Cardiac muscle cell (in vitro differentiated cells and primary cell): ENCODE data around the gene FADS2. TPM values are rescaled to one million over a fixed set of nuclear protein-coding genes. Genes with fewer than 3 reads are reported as not detected.
A peak's percentile ranks its signal among the peaks of the same experiment; 100 is the strongest.

Experiments
- DNase-seq, 2 donors: peaks; one replicate each; pipeline versions ENCODE4 v3.0.0 to v3.0.0-alpha.2; 2010 to 2017; ENCODE audit warnings: low read depth in 1 of 2, low spot score in 1 of 2
- H3K27ac ChIP-seq: fragments of 200-600 bp; sonication (generic); 2 replicates; pipeline ENCODE4 v1.5.1; 2016
- H3K27me3 ChIP-seq: fragments of 200-600 bp; sonication (generic); 2 replicates; pipeline ENCODE4 v1.6.0; 2016; ENCODE audit warnings: control low read depth
- H3K36me3 ChIP-seq: fragments of 200-600 bp; sonication (generic); 2 replicates; pipeline ENCODE4 v1.5.1; 2016; ENCODE audit warnings: control low read depth
- H3K4me1 ChIP-seq: fragments of 200-600 bp; sonication (generic); 2 replicates; pipeline ENCODE4 v1.8.1; 2017; ENCODE audit warnings: low read depth, mild to moderate bottlenecking, mixed run types
- H3K4me3 ChIP-seq: fragments of 200-600 bp; sonication (generic); 2 replicates; pipeline ENCODE4 v1.5.1; 2016; ENCODE audit warnings: mild to moderate bottlenecking
- H3K9me3 ChIP-seq: fragments of 200-600 bp; sonication (generic); 2 replicates; pipeline ENCODE4 v1.5.1; 2017; ENCODE audit warnings: low read depth, mild to moderate bottlenecking, control low read depth
- CTCF ChIP-seq: IDR thresholded peaks from 2 replicates; pipeline ENCODE4 v1.5.1; 2012; ENCODE audit warnings: low read depth, mild to moderate bottlenecking, low read length
- polyA plus RNA-seq: library from polyadenylated mRNA; unstranded; fragments of >200 nt; fragmentation: Nextera tagmentation; extraction: Ambion mirVana; gene quantifications from 2 replicates; pipeline ENCODE4 v1.2.1, GENCODE V29; 2016
- total RNA-seq: library from RNA; depleted of rRNA; stranded (reverse); fragments of >200 nt; gene quantifications from 2 replicates; pipeline ENCODE4 v1.2.3, GENCODE V29; 2016

Gene FADS2
- total and polyA plus RNA-seq, 2 experiments from 2014 or later = 103 to 262 TPM

- H3K4me1 ChIP-seq = peaks cover 11% of the 10 kb centered on the region
- no peaks in the 10 kb centered on the region for H3K27me3 ChIP-seq
- no peak overlapping the region for H3K27ac ChIP-seq
- peak overlapping the region; percentile 76 for H3K4me3 ChIP-seq
- H3K9me3 ChIP-seq = no peaks in the 10 kb centered on the region
- no peak for TF ChIP-seq CTCF
- H3K36me3 ChIP-seq = peaks cover 12% of the 10 kb centered on the region
- no peak for DNase-seq
Observed at GRCh38 chr11:61793829-61794204, 34.3 kb upstream of the FADS2 start.

GRCh38 chr11:61794579-61794978 lies 33.5 kb upstream of the FADS2 start:
- H3K36me3 ChIP-seq = peaks cover 4% of the 10 kb centered on the region
- no peak for DNase-seq
- H3K4me3 ChIP-seq = no peak overlapping the region
- H3K27me3 ChIP-seq = no peaks in the 10 kb centered on the region
- peaks cover 11% of the 10 kb centered on the region for H3K4me1 ChIP-seq
- H3K27ac ChIP-seq = no peak overlapping the region
- no peaks in the 10 kb centered on the region for H3K9me3 ChIP-seq
- no peak for TF ChIP-seq CTCF

GRCh38 chr11:61795459-61795858 lies 32.6 kb upstream of the FADS2 start:
- DNase-seq = no peak
- H3K27me3 ChIP-seq = no peaks in the 10 kb centered on the region
- no peak for TF ChIP-seq CTCF

GRCh38 chr11:61795876-61796526 lies 32.1 kb upstream of the FADS2 start:
- Histone ChIP-seq H3K36me3 (no peaks in the 10 kb centered on the region), H3K4me3 (no peak overlapping the region), H3K27ac (no peak overlapping the region), H3K9me3 (no peaks in the 10 kb centered on the region), H3K4me1 (peaks cover 11% of the 10 kb centered on the region), H3K27me3 (no peaks in the 10 kb centered on the region)
- no peak for TF ChIP-seq CTCF
- no peak for DNase-seq

More at GRCh38 chr11:61795459-61795858, 32.6 kb upstream of the FADS2 start:
- Histone ChIP-seq H3K9me3 (no peaks in the 10 kb centered on the region), H3K36me3 (no peaks in the 10 kb centered on the region), H3K4me3 (no peak overlapping the region), H3K4me1 (peaks cover 11% of the 10 kb centered on the region), H3K27ac (no peak overlapping the region)

- Histone ChIP-seq H3K9me3 (no peaks in the 10 kb centered on the region), H3K4me1 (peaks cover 6% of the 10 kb centered on the region), H3K36me3 (peaks cover 11% of the 10 kb centered on the region), H3K27ac (no peak overlapping the region), H3K27me3 (no peaks in the 10 kb centered on the region), H3K4me3 (no peak overlapping the region)
- DNase-seq = peak; percentile 79 to 92
- peak; percentile 75 for TF ChIP-seq CTCF
Observed at GRCh38 chr11:61797263-61797944, 30.7 kb upstream of the FADS2 start.
